ENCODE measurements around the gene MVK.

MVK gene

GRCh38 chr12:109573029-109573913 lies at the start of gene MVK, which contains the start of gene MMAB:
Gene MVK (plus strand): TSS chr12:109573794. CDS start chr12:109574823, 1,029 bp downstream.
Gene MMAB (minus strand): TSS chr12:109573504. CDS start chr12:109573480, 24 bp downstream.
- DNase-seq: peak; percentile 99

- no peak for DNase-seq
Measured at GRCh38 chr12:109524466-109525278, 48.9 kb upstream of the MVK start.

GRCh38 chr12:109525279-109525585 lies 48.4 kb upstream of the MVK start:
- no peak for DNase-seq

GRCh38 chr12:109527489-109528123 lies 46.0 kb upstream of the MVK start:
- DNase-seq: no peak

GRCh38 chr12:109529691-109530640 lies 43.6 kb upstream of the MVK start:
- no peak for DNase-seq

- no peak for DNase-seq
Measured at GRCh38 chr12:109531411-109531810, 42.2 kb upstream of the MVK start.

- no peak for DNase-seq
Measured at GRCh38 chr12:109532721-109533486, 40.7 kb upstream of the MVK start.

GRCh38 chr12:109533487-109533740 lies 40.2 kb upstream of the MVK start:
- DNase-seq: no peak

- DNase-seq: no peak
Measured at GRCh38 chr12:109534456-109534855, 39.1 kb upstream of the MVK start.

GRCh38 chr12:109535231-109535862 lies 38.2 kb upstream of the MVK start:
- DNase-seq: no peak

GRCh38 chr12:109535863-109536250 lies 37.7 kb upstream of the MVK start:
- no peak for DNase-seq

- DNase-seq: no peak
Measured at GRCh38 chr12:109537136-109537535, 36.5 kb upstream of the MVK start.

- no peak for DNase-seq
Measured at GRCh38 chr12:109538191-109538863, 35.3 kb upstream of the MVK start.

GRCh38 chr12:109539508-109539907 lies 34.1 kb upstream of the MVK start:
- no peak for DNase-seq

- no peak for DNase-seq
Measured at GRCh38 chr12:109540526-109541412, 32.8 kb upstream of the MVK start.

GRCh38 chr12:109541413-109541726 lies 32.2 kb upstream of the MVK start:
- no peak for DNase-seq

- no peak for DNase-seq
Measured at GRCh38 chr12:109542014-109542413, 31.6 kb upstream of the MVK start.

GRCh38 chr12:109542876-109543275 lies 30.7 kb upstream of the MVK start:
- DNase-seq: no peak

GRCh38 chr12:109544955-109545531 lies 28.6 kb upstream of the MVK start:
- no peak for DNase-seq
